H1 (cell line): Measurements from ENCODE around the gene DCDC2.

Source experiments
- CHD2 ChIP-seq: IDR thresholded peaks from 2 replicates; pipeline ENCODE4 v1.6.1; 2012; ENCODE audit warnings: low read length, improper control_type of control experiment
- EZH2 ChIP-seq: fragments of 200-600 bp; sonication (generic); IDR thresholded peaks from 2 replicates; pipeline ENCODE4 v1.7.1; 2012; ENCODE audit warnings: low read depth, mild to moderate bottlenecking, moderate library complexity, low read length, inconsistent platforms; ENCODE audit not compliant: severe bottlenecking
- HDAC6 ChIP-seq: IDR thresholded peaks from one replicate; pipeline ENCODE4 v1.7.1; 2012; ENCODE audit warnings: low read depth, mild to moderate bottlenecking, inconsistent platforms, low read length, moderate library complexity
- POLR2A ChIP-seq, 2 experiments: IDR thresholded peaks; 1 replicate in 1 of 2; 2 replicates in 1 of 2; pipeline ENCODE4 v1.6.1; 2011; ENCODE audit warnings: low read depth in 2 of 2, low read length in 2 of 2, mild to moderate bottlenecking in 2 of 2; ENCODE audit errors: control extremely low read depth in 1 of 2
- RAD21 ChIP-seq, 2 experiments: IDR thresholded peaks in 1 of 2; conservative IDR thresholded peaks in 1 of 2; 2 replicates each; pipeline ENCODE4 v1.6.1; 2011; ENCODE audit warnings: low read depth in 2 of 2, low read length in 2 of 2, improper control_type of control experiment in 1 of 2, inconsistent platforms in 1 of 2, mild to moderate bottlenecking in 1 of 2, moderate library complexity in 1 of 2
- RFX5 ChIP-seq: IDR thresholded peaks from 2 replicates; pipeline ENCODE4 v1.6.1; 2011; ENCODE audit warnings: low read depth, low read length, improper control_type of control experiment, borderline replicate concordance
- TEAD4 ChIP-seq: IDR thresholded peaks from 2 replicates; pipeline ENCODE4 v1.6.1; 2012; ENCODE audit warnings: low read depth, low read length, inconsistent platforms, mixed read lengths
- TF ChIP-seq, protein P1 (sequence below), 3 experiments: IDR thresholded peaks; 1 replicate in 2 of 3; 2 replicates in 1 of 3; pipeline versions ENCODE4 v1.5.1 to v1.6.1; 2011; ENCODE audit warnings: low read length in 3 of 3, mild to moderate bottlenecking in 3 of 3, inconsistent platforms in 2 of 3, low read depth in 1 of 3, moderate library complexity in 1 of 3; ENCODE audit not compliant: insufficient read depth in 1 of 3; ENCODE audit errors: control extremely low read depth in 1 of 3

DNA sequence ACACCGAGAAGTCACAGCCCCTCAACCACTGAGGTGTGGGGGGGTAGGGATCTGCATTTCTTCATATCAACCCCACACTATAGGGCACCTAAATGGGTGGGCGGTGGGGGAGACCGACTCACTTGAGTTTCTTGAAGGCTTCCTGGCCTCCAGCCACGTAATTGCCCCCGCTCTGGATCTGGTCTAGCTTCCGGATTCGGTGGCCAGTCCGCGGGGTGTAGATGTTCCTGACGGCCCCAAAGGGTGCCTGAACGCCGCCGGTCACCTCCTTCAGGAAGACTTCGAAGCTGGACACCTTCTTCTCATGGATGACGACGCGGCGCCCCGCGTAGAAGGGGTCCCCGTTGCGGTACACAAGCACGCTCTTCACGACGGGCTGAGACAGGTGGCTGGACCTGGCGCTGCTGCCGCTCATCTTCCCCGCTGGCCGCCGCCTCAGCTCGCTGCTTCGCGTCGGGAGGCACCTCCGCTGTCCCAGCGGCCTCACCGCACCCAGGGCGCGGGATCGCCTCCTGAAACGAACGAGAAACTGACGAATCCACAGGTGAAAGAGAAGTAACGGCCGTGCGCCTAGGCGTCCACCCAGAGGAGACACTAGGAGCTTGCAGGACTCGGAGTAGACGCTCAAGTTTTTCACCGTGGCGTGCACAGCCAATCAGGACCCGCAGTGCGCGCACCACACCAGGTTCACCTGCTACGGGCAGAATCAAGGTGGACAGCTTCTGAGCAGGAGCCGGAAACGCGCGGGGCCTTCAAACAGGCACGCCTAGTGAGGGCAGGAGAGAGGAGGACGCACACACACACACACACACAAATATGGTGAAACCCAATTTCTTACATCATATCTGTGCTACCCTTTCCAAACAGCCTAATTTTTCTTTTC lies at the start of gene DCDC2:
- TF ChIP-seq, protein P1, sequence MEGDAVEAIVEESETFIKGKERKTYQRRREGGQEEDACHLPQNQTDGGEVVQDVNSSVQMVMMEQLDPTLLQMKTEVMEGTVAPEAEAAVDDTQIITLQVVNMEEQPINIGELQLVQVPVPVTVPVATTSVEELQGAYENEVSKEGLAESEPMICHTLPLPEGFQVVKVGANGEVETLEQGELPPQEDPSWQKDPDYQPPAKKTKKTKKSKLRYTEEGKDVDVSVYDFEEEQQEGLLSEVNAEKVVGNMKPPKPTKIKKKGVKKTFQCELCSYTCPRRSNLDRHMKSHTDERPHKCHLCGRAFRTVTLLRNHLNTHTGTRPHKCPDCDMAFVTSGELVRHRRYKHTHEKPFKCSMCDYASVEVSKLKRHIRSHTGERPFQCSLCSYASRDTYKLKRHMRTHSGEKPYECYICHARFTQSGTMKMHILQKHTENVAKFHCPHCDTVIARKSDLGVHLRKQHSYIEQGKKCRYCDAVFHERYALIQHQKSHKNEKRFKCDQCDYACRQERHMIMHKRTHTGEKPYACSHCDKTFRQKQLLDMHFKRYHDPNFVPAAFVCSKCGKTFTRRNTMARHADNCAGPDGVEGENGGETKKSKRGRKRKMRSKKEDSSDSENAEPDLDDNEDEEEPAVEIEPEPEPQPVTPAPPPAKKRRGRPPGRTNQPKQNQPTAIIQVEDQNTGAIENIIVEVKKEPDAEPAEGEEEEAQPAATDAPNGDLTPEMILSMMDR (IDR thresholded peaks at IDR 0.05; ENCODE audit: control extremely low read depth in 1 of 3, insufficient read depth in 1 of 3, low read depth in 1 of 3, low read length in 3 of 3), result no peak
- no peak for TF ChIP-seq RFX5
- TF ChIP-seq CHD2, result no peak
- no peak for TF ChIP-seq RAD21 (IDR thresholded peaks at IDR 0.05 in 1 of 2, conservative IDR thresholded peaks at IDR 0.05 in 1 of 2; ENCODE audit: low read depth in 2 of 2, low read length in 2 of 2)
- TF ChIP-seq TEAD4, result no peak
- no peak for TF ChIP-seq HDAC6
- no peak for TF ChIP-seq EZH2
- TF ChIP-seq POLR2A (IDR thresholded peaks at IDR 0.05; ENCODE audit: control extremely low read depth in 1 of 2, low read depth in 2 of 2, low read length in 2 of 2), result no peak
